Measurements from ENCODE around the gene URI1.
A peak's percentile ranks its signal among the peaks of the same experiment; 100 is the strongest.

The URI1 gene

DNA sequence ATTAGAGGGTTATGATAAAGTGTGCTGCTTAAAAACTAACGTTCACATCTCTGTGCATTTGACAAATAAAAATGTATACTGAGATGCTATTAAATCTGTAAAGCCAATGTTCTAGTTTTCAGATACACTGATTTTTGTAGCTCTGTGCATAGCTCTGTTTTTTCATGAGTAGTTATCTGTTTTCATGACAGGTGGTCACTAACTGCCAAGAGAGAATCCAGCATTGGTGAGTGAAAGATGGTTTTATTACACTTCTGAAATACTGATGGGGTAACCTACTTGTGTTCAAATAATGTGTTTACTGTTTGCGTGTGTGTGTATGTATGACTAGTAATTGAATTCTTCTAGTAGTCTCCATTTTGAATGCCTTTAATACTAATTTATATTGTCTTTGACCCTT is 29.0 kb downstream of the URI1 start:
- DNase-seq (ENCODE audit: low spot score): no peak

DNA sequence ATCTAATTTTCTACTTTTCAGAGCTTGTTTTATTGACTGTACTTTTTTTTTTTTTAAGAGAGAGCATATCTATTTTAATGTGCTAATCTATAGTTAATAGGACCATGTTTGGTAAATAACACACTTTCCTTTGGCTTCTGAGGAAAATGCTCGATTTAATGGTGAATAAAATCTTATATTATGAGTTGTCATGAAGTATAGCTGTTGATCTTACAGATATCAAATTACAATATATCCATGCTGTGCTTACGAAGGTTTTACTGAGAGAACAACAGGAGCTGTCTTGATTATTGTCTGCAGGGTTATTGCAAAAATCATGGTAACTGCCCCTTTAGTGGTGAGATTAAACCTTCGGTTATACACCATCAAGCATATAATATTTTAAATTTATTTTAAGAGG is 29.6 kb downstream of the URI1 start:
- DNase-seq (ENCODE audit: low spot score): no peak

DNA sequence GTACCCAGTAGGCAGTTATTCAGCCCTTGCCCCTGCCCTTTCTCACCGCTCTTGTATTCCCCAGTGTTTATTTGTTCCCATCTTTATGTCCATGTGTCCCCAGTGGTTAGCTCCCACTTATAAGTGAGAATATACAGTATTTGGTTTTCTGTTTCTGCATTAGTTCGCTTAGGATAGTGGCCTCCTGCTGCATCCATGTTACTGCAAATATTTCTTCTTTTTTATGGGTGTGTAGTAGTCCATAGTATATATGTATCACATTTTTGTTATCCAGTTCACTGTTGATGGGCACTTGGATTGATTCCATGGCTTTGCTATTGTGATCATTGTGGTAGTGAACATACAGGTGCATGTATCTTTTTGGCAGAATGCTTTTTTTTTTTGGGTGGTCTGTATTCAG is 32.7 kb downstream of the URI1 start:
- no peak for DNase-seq (ENCODE audit: low spot score)

DNA sequence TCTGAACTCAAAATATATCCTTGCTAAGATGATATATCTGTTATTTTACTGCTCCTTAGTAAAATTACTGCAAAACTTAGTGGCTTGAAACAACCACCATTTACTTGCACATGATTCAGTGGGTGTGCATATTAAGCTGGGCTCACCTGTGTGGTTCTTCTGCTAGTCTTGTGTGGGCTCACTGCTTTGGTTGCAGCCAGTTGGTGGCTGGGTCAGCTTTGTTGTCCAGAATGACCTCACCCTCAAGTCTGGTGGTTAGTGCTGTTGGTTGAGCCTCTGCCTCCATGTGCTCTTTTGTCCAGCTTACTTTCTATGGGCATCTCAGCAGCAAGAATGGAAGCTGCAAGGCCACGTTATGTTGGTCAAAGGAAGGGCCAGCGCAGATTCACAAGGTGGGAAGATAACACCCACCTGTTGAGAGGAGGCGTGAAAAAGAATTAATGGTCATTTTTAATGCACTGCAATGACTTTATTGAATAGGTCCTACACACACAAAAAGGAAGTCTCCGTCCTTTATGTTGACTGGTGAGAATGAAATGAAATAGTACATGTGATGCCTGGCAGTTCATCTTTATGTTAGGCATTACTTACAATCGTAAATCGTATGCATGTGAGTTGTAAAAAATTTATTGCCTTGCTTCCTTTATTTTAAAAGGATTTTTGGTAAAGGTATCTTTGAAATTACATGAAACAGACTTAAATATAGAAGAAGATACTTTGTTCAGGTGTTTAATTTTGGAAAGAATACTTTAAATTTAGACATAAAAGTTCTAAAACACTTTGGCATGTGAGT is 34.3 kb downstream of the URI1 start:
- no peak for DNase-seq (ENCODE audit: low spot score)

DNA sequence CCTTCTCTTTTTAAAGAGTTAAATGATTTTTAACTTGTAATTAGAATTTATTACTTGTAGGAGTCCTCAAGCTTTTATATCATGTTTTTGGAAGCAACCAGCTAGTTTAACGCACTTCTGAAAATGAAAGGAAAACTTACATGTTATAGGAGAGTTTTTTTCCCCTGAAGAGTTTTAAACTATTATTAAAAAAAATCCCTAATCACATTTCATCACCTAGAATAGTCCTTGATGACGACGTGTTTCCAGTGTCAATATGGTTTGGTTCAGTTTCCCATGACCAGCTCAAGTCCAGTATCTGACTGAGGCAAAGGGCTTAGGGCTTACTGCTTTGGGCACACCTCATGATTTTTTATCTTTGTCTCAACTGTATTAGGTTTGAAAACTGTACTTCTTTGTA is 36.0 kb downstream of the URI1 start:
- no peak for DNase-seq (ENCODE audit: low spot score)

DNA sequence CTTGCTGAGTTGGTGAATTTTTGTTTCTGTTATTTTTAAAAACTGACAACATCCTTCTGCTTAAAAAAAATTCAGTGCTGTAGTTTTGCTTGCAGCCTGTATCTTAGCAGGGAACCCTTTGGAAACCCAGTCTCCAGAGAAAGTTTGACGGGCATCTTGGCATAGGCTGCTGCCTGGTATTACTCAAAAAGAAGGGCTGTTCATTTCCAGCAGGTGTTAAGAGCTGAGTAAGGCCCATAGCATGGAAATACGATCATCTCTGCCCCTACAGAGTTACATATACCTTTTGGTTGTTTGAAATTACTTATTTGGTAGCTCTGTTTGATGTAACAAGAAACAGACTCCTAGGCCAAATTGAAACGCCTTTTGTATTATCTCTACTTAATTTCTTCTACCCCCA is 41.5 kb downstream of the URI1 start:
- no peak for DNase-seq (ENCODE audit: low spot score)

DNA sequence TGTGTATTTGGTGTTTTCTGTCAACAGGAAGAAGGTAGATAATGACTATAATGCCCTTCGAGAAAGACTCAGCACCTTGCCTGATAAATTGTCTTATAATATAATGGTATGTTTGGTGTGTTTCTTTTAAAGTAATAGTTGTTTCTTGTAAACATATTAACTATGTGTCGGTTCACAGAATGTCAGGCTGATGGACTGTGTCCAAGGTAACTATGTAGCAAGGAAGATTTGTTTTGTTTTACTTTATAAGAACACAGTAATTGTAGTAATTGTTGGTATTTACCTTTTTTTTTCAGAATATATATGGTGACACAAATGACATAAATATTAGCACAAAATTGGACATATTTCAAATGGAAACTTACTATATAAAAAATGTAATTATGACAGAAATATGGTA is 43.2 kb downstream of the URI1 start:
- DNase-seq (ENCODE audit: low spot score): no peak

DNA sequence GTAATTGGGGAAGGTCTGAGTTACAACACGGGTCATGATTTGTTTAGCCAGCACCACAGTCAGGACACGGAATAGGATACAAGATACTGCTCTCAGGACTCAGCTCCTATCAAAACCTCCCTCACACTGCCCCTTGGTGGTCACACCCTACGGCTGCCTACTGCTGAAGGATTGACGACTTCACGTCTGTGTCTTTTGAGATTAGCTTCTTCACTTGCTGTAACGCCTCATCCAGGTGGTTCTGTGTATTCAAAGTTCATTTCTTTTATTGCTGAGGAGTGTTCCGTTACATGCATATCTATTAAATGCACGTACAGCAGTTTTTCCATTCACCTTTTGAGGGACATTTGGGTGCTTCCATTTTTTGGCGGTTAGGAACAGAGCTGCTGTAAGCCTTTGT is 46.3 kb downstream of the URI1 start:
- DNase-seq (ENCODE audit: low spot score): no peak

GRCh38 chr19:29992233-29992867 is 50.3 kb downstream of the URI1 start:
- no peak for DNase-seq (ENCODE audit: low spot score)

- DNase-seq (ENCODE audit: low spot score): no peak
These were observed 57.5 kb downstream of the URI1 start for GRCh38 chr19:29999490-29999889.

DNA sequence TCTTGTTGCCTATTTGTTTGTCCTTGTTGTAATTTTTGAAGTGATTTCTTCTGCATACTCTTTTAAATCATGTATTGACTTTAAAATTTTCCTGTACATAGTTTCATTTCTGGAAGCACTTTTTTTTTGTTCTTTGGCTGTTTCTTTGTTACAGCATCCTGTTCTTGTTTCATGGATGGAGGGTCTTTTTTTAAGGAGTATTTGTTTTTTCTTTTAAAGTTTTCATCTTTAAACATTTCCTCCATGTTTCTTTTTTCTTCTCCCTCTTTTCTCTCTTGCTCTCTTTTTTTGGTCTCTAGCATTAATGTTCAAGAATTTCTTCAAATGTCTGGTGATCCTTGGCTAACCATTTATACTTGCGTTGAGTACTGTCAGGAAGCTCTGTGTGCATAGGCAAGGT is 58.8 kb downstream of the URI1 start:
- DNase-seq (ENCODE audit: low spot score): no peak

DNA sequence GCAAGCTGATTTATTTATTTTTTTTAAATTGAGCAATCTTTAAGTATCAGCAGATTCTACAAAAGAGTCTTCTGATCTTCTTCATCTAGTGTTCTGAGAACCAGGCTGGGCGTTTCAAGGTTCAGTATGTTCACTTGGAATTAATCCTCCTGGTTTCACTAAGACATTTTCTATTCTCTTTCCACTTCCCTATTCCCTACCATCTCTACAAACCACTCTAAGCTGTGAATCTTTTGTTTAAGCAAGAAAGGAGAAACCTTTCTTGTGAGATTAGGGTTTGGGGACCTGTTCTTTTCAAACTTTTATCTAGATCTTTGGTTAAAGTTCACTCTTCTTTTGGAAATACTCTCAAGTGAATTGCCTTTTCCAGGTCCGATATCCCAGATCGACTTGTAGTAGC is 59.3 kb downstream of the URI1 start:
- DNase-seq (ENCODE audit: low spot score): no peak

DNA sequence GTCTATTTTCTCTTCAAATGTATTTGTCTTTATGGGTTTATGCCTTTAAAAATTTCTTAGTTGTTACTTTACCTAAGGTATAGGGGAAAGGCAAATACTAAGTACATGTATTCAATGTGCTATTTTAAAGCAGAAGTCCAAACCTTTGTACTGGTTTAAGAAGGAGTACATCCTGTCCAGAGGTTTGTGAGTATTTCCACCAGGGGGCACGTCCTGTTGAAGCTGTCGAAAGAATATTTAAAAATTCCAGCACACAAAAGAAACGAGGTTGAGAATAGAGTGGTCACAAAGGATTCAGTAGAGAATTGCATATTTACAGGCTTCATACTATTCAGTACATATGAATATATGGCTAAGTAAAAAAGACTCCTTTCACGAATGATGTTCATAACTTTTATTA is 59.8 kb downstream of the URI1 start:
- peak; percentile 4 for DNase-seq (ENCODE audit: low spot score)

DNA sequence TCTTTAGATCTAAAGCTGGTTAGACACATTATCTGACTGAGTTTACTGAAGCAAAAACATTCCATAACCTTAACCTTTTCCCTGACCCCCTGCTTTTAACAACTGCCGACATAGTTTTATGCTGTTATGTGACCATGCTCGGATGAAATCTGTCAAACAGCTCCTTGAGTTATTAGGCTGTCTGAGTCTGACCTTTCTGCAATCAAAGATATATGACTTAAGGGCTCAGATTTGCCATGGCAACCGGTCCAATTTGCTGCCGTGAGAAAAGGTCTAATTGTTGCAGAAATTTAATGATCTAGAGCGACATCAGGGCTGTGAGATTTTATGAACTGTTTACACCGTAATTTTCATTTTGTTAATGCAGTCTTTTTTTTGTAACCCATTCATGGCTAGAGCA is 61.8 kb downstream of the URI1 start:
- DNase-seq (ENCODE audit: low spot score): no peak

DNA sequence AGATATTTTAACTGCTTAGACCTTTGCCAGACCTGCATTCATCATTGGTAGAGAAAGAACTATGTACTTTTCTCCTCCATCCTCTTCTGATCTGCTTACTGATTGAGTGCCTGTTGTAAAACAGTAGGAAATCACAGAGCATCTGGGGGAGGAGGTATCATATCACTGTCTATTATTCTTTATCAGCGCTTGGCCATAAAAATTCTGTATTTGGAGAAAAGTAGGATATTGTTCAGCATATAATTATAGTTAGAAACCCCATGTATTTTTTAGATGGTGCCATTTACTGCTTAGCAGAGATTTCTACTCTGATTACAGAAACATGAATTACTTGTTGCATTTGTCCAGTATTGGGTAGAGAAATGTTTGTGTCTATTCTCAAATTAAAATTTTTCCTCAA is 62.4 kb downstream of the URI1 start:
- DNase-seq (ENCODE audit: low spot score): no peak

DNA sequence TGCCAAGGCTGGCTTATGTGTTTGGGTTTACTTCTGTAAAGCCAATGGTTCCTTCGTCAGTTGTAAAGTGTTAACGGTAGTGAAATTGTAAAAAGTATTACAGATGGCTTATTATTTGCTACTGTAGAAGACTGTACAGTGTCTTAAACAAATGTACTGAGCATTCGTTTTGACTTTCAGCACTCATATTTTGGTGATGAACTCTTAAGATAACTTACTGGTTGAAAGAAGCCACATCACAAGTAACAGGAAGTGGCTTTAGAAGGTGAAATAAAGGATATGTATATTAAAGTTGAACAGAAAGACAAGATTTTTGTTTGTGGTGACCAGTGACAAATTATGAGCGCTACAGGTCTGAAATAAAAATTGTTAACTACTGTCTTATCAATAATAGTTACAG is 64.2 kb downstream of the URI1 start:
- DNase-seq (ENCODE audit: low spot score): no peak

GRCh38 chr19:30008169-30008568 is 66.1 kb downstream of the URI1 start:
- DNase-seq (ENCODE audit: low spot score): no peak

DNA sequence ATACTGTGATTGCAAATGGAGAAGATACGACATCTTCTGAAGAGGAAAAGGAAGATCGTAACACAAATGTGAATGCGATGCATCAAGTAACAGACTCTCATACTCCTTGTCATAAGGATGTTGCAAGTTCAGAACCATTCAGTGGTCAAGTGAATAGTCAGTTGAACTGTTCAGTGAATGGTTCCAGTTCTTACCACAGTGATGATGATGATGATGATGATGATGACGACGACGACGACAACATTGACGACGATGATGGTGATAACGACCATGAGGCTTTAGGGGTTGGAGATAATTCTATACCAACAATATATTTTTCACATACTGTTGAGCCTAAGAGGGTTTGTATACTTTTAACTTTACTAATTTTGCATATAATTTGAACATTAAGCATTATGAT is 67.0 kb downstream of the URI1 start:
- DNase-seq (ENCODE audit: low spot score): no peak

- DNase-seq (ENCODE audit: low spot score): no peak
These were observed 69.1 kb downstream of the URI1 start for GRCh38 chr19:30011051-30011578.

DNA sequence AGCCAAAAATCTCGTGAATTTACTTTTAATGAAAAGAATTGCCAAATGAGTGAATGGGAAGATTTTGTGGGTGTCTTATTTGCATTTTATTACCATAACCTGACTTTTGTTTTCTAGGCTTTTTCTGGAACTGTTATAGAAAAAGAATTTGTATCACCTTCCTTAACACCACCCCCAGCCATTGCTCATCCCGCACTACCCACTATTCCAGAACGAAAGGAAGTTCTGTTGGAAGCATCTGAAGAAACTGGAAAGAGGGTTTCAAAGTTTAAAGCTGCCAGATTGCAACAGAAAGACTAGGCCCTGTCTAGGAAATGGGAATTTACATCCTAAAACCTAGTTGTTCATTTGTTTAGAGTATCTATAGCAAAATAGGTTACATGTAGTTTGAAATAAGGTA is 72.7 kb downstream of the URI1 start:
- DNase-seq (ENCODE audit: low spot score): no peak

DNA sequence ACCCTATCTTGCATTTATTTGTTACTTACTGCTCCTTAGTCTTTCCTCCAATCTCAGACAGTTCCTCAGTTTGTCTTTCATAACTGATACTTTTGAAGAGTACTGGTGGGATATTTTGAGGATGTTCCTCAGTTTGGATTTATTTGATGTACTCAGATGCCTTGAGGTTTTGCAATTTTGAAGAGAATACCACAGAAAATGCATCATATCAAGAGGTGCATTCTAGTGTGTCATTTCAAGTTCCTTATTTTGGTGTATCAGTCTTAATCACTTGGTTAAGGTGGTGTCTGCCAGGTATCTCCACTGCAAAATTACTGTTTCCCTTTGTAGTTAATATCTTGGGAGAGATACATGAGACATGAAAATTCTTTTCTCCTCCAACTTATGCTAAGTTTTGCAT is 75.1 kb downstream of the URI1 start:
- no peak for DNase-seq (ENCODE audit: low spot score)

DNA sequence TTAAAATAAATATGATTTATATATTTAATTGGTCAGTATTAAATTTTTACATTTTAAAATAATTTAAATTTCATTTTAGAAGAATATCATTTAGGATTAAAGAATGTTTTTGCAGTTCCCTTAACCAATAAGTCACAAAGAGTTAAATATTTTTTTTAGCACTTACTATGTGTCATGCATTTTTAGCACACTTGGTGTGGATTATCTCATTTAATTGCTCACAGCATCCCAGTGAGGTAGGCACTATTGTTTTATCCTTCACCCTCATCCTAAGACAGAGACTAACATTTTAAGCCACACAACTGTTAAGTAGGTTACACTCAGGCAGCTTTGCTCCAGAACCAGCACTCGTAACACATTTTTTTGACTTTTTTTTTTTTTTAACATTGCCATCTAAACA is 78.2 kb downstream of the URI1 start:
- DNase-seq (ENCODE audit: low spot score): no peak

DNA sequence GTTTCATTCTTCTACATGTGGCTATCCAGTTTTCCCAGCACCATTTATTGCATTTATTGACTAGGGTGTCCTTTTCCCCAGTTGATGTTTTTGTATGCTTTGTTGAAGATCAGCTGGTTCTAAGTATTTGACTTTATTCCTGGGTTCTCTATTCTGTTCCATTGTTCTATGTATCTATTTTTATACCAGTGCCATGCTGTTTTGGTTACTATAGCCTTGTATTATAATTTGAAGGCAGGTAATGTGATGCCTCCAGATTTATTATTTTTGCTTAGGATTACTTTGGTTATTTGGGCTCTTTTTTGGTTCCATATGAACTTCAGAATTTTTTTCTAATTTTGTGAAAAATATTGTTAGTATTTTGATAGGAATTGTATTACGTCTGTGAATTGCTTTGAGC is 80.6 kb downstream of the URI1 start:
- DNase-seq (ENCODE audit: low spot score): no peak

- no peak for DNase-seq (ENCODE audit: low spot score)
These were observed 81.3 kb downstream of the URI1 start for GRCh38 chr19:30023330-30023729.
